ENCODE data around the gene CYP2J2.
"Not testable (repeated sequence)": the region's sequence is repeated elsewhere in the genome, so short reads cannot be mapped to it uniquely, and the experiment has no call there.

CYP2J2 gene, protein sequence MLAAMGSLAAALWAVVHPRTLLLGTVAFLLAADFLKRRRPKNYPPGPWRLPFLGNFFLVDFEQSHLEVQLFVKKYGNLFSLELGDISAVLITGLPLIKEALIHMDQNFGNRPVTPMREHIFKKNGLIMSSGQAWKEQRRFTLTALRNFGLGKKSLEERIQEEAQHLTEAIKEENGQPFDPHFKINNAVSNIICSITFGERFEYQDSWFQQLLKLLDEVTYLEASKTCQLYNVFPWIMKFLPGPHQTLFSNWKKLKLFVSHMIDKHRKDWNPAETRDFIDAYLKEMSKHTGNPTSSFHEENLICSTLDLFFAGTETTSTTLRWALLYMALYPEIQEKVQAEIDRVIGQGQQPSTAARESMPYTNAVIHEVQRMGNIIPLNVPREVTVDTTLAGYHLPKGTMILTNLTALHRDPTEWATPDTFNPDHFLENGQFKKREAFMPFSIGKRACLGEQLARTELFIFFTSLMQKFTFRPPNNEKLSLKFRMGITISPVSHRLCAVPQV

DNA sequence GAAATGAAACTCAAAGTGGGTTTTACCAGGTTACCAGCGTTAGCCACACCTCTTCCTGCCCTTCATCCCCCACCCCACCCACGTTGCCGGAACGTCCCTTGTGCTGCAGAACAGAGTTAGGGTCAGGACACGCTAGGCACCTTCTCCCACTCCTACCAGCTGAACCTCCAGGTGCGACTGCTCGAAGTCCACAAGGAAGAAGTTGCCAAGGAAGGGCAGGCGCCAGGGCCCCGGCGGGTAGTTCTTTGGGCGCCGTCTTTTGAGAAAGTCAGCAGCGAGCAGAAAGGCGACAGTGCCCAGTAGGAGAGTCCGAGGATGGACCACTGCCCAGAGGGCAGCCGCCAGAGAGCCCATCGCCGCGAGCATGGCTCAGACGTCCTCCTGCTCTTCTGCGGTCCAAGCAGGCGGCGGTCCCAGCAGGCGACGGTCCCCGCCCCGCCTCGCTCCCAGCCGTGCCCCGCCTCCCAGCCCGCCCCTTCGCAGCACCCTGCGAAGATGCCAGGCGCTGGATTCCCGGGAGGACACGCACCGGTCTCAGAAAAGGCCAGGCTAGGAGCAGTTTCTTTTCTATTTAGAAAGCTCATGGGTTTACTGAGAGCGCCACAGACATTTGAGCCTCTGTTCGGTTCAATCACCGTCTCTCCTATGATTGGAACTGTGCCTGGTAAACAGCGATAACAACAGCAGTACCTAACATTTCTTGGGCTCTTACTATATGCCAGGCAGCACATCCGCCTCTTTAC is at the start of gene CYP2J2:
Gene CYP2J2 (minus strand): TSS at position 393 of the 743 bp plus-strand sequence. CDS start 27 bp downstream, at position 366.
- H3K9me3 ChIP-seq (ENCODE audit: control insufficient read depth in 1 of 2, low read length in 2 of 2) = no peaks in the 10 kb centered on the region
- H3K36me3 ChIP-seq (ENCODE audit: control insufficient read depth in 1 of 2, insufficient read depth in 2 of 2, low read length in 2 of 2) = no peaks in the 10 kb centered on the region
- peaks cover 4 to 11% of the 10 kb centered on the region in 2 donors for H3K27me3 ChIP-seq (ENCODE audit: control insufficient read depth in 1 of 2, insufficient read depth in 2 of 2, low read length in 2 of 2)
- H3K9ac ChIP-seq (ENCODE audit: low read depth in 1 of 2, low read length in 2 of 2) = peak within 1 kb of the TSS; percentile 40 to 53
- H3K4me3 ChIP-seq (ENCODE audit: low read depth in 1 of 2, low read length in 2 of 2) = peak within 1 kb of the TSS; percentile 78 to 89
- peaks cover 0 to 6% of the 10 kb centered on the region in 2 donors for H3K4me1 ChIP-seq (ENCODE audit: control insufficient read depth in 1 of 2, insufficient read depth in 2 of 2, low read length in 2 of 2)
- H3K27ac ChIP-seq (ENCODE audit: low read depth, low read length) = no peak within 1 kb of the TSS

DNA sequence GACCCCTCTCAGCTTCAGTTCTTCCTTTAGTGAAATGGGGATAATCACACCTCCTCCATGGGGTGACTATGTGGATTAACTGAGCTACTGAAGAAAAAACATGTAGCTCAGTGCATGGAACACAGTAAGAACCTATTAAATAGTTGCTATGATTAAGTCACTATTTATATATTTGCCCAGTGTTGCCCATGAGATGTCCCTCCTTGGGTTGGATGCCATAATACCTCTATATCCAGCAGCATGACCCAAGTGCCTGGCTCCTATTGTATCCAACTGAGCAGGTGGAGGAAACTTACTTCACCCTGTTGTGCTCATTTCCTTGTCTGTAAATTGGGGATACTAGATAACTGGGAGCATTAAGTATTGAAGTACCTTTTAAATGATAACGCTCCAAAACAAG is 47.1 kb upstream of the CYP2J2 start:
- H3K36me3 ChIP-seq (ENCODE audit: control insufficient read depth in 1 of 2, insufficient read depth in 2 of 2, low read length in 2 of 2) = no peaks in the 10 kb centered on the region
- no peak overlapping the region for H3K9ac ChIP-seq (ENCODE audit: low read depth in 1 of 2, low read length in 2 of 2)
- H3K27ac ChIP-seq (ENCODE audit: low read depth, low read length) = no peak overlapping the region
- peaks cover 0 to 2% of the 10 kb centered on the region in 2 donors for H3K27me3 ChIP-seq (ENCODE audit: control insufficient read depth in 1 of 2, insufficient read depth in 2 of 2, low read length in 2 of 2)
- no peak overlapping the region for H3K4me3 ChIP-seq (ENCODE audit: low read depth in 1 of 2, low read length in 2 of 2)
- no peaks in the 10 kb centered on the region for H3K9me3 ChIP-seq (ENCODE audit: control insufficient read depth in 1 of 2, low read length in 2 of 2)
- H3K4me1 ChIP-seq (ENCODE audit: control insufficient read depth in 1 of 2, insufficient read depth in 2 of 2, low read length in 2 of 2) = no peaks in the 10 kb centered on the region

DNA sequence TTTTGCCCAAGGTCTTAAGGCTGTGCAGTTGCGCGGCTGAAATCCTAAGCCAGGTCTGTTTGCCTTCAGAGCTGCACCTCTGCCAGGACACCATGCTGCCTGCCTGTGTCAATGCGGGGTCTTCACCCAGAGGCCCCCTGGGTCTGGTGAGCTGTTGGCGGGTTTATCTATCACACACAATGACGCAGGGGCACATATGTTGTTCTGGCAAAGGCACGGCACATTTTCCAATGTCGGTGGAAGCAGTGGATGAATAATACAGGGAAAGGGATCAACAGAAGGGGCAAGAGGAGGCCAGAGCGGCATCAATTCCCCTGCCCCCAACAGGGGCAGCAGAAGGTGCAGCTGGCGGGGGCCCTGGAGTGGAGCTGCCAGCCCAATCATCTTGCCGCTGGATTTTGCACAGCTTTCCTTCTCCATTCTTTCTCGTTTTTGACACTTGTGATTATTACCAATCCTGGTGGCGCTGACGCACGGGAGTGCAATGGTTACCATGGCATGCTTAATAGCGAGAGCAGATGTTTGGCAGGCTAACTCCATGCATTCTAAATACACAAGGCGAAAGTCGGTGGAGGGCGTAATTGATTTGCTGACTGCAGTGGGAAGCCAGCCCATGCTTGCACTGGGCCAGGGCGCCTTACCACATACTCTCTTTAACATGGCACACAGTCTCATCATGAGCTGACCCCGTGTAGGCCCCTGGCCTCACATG is 45.8 kb upstream of the CYP2J2 start:
- no peaks in the 10 kb centered on the region for H3K4me1 ChIP-seq (ENCODE audit: control insufficient read depth in 1 of 2, insufficient read depth in 2 of 2, low read length in 2 of 2)
- no peaks in the 10 kb centered on the region for H3K9me3 ChIP-seq (ENCODE audit: control insufficient read depth in 1 of 2, low read length in 2 of 2)
- no peak overlapping the region for H3K27ac ChIP-seq (ENCODE audit: low read depth, low read length)
- H3K27me3 ChIP-seq (ENCODE audit: control insufficient read depth in 1 of 2, insufficient read depth in 2 of 2, low read length in 2 of 2) = peaks cover 0 to 2% of the 10 kb centered on the region in 2 donors
- no peaks in the 10 kb centered on the region for H3K36me3 ChIP-seq (ENCODE audit: control insufficient read depth in 1 of 2, insufficient read depth in 2 of 2, low read length in 2 of 2)
- H3K9ac ChIP-seq (ENCODE audit: low read depth in 1 of 2, low read length in 2 of 2) = no peak overlapping the region
- H3K4me3 ChIP-seq (ENCODE audit: low read depth in 1 of 2, low read length in 2 of 2) = no peak overlapping the region

DNA sequence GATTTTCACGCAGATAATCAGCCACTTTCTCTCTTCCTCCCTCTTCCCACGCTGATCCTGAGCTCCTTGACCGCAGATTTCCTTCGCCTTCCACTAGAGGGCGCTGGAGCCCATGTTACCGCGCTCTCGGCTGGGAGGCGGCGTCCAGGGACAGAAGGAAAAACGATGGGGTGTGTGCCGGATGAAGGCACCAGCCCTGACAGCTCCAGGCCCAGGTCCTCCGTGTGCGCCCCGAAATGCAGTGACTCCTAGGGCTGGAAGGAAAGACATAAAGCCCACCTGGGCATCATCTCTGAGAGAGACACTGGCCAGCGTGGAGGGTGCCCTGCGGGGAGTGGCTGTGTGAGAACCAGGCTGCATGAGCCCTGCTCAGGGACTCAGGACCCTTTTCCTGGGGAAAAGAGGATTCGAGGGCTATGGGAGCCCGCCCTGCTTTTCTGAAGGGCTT is 44.9 kb upstream of the CYP2J2 start:
- Histone ChIP-seq H3K4me3 (ENCODE audit: low read depth in 1 of 2, low read length in 2 of 2) (no peak overlapping the region), H3K4me1 (ENCODE audit: control insufficient read depth in 1 of 2, insufficient read depth in 2 of 2, low read length in 2 of 2) (no peaks in the 10 kb centered on the region), H3K27me3 (ENCODE audit: control insufficient read depth in 1 of 2, insufficient read depth in 2 of 2, low read length in 2 of 2) (peaks cover 0 to 2% of the 10 kb centered on the region in 2 donors), H3K36me3 (ENCODE audit: control insufficient read depth in 1 of 2, insufficient read depth in 2 of 2, low read length in 2 of 2) (no peaks in the 10 kb centered on the region), H3K27ac (ENCODE audit: low read depth, low read length) (no peak overlapping the region), H3K9ac (ENCODE audit: low read depth in 1 of 2, low read length in 2 of 2) (no peak overlapping the region), H3K9me3 (ENCODE audit: control insufficient read depth in 1 of 2, low read length in 2 of 2) (no peaks in the 10 kb centered on the region)

DNA sequence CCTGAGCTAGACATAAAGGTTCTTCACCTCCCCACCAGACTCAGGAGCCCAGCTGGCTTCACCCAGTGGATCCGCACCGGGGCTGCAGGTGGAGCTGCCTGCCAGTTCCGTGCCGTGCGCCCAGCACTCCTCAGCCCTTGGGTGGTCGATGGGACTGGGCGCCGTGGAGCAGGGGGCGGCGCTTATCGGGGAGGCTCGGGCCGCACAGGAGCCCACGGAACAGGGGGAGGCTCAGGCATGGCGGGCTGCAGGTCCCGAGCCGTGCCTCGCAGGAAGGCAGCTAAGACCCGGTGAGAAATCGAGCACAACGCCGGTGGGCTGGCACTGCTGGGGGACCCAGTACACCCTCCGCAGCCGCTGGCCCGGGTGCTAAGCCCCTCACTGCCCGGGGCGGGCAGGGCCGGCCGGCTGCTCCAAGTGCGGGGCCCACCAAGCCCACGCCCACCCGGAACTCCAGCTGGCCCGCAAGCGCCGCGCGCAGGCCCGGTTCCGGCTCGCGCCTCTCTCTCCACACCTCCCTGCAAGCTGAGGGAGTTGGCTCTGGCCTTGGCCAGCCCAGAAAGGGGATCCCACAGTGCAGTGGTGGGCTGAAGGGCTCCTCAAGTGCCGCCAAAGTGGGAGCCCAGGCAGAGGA is 43.1 kb upstream of the CYP2J2 start:
- H3K27ac ChIP-seq (ENCODE audit: low read depth, low read length); H3K4me1 ChIP-seq (ENCODE audit: control insufficient read depth in 1 of 2, insufficient read depth in 2 of 2, low read length in 2 of 2); H3K4me3 ChIP-seq (ENCODE audit: low read depth in 1 of 2, low read length in 2 of 2); H3K9ac ChIP-seq (ENCODE audit: low read depth in 1 of 2, low read length in 2 of 2); H3K27me3 ChIP-seq (ENCODE audit: control insufficient read depth in 1 of 2, insufficient read depth in 2 of 2, low read length in 2 of 2); H3K36me3 ChIP-seq (ENCODE audit: control insufficient read depth in 1 of 2, insufficient read depth in 2 of 2, low read length in 2 of 2); H3K9me3 ChIP-seq (ENCODE audit: control insufficient read depth in 1 of 2, low read length in 2 of 2): not testable (repeated sequence)

DNA sequence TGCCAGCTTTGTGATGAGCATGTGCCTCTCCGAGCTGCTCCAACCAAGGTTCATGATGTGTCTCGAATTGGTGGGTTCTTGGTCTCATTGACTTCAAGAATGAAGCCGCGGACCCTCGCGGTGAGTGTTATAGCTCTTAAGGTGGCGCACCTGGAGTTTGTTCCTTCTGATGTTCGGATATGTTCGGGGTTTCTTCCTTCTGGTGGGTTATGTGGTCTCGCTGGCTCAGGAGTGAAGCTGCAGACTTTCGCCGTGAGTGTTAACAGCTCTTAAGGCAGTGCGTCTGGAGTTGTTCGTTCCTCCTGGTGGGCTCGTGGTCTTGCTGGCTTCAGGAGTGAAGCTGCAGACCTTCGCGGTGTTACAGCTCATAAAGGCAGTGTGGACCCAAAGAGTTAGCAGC is 42.2 kb upstream of the CYP2J2 start:
- H3K9me3 ChIP-seq (ENCODE audit: control insufficient read depth in 1 of 2, low read length in 2 of 2); H3K36me3 ChIP-seq (ENCODE audit: control insufficient read depth in 1 of 2, insufficient read depth in 2 of 2, low read length in 2 of 2); H3K27ac ChIP-seq (ENCODE audit: low read depth, low read length); H3K27me3 ChIP-seq (ENCODE audit: control insufficient read depth in 1 of 2, insufficient read depth in 2 of 2, low read length in 2 of 2); H3K4me3 ChIP-seq (ENCODE audit: low read depth in 1 of 2, low read length in 2 of 2); H3K4me1 ChIP-seq (ENCODE audit: control insufficient read depth in 1 of 2, insufficient read depth in 2 of 2, low read length in 2 of 2); H3K9ac ChIP-seq (ENCODE audit: low read depth in 1 of 2, low read length in 2 of 2): not testable (repeated sequence)

DNA sequence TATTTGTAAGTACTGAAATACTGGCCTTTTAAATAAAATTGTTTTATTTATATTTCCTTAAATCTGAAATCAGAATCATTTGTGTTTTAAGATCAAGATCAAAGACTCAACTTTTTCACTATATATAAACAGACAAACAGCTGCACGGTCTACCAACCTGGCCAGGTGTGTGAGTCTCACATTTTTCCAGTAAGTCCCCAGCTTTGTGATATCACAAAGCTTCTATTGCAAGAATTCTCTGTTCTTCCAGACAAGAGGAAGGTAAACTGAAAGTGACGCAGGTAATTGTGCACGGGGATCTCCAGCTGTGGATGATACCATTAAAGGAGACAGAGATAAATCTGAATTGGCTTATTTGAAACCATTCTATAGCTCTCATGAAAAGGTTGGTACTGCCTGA is 41.2 kb upstream of the CYP2J2 start:
- Histone ChIP-seq H3K36me3 (ENCODE audit: control insufficient read depth in 1 of 2, insufficient read depth in 2 of 2, low read length in 2 of 2) (no peaks in the 10 kb centered on the region), H3K4me3 (ENCODE audit: low read depth in 1 of 2, low read length in 2 of 2) (no peak overlapping the region), H3K9me3 (ENCODE audit: control insufficient read depth in 1 of 2, low read length in 2 of 2) (no peaks in the 10 kb centered on the region), H3K27ac (ENCODE audit: low read depth, low read length) (no peak overlapping the region), H3K27me3 (ENCODE audit: control insufficient read depth in 1 of 2, insufficient read depth in 2 of 2, low read length in 2 of 2) (no peaks in the 10 kb centered on the region), H3K4me1 (ENCODE audit: control insufficient read depth in 1 of 2, insufficient read depth in 2 of 2, low read length in 2 of 2) (no peaks in the 10 kb centered on the region), H3K9ac (ENCODE audit: low read depth in 1 of 2, low read length in 2 of 2) (no peak overlapping the region)

DNA sequence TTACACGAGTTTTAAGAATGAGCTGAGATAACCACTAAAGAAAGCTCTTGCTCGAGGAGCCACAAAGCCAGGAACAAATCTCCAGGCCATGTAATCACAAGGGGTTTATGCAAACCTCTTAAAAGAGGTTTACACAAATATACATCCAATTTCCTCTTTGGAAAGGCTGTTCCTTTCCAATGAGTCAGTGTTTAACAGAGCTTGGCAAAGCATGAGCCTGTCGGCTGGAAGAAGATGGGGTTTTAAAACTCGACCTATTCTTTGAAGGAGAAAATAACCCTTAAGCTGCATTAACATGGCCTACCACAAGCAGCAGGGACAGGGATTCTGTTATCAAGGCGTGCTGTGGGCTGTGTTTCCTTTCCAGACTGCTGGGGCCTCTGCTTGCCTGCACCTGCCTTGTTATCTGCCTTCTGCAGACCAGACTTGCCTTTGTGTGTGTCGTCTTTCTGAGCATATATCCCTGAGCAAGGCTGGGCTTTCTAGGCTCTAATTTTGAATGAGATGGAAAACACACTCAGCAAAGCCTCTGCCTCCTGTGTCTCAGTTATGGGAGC is 40.6 kb upstream of the CYP2J2 start:
- Histone ChIP-seq H3K36me3 (ENCODE audit: control insufficient read depth in 1 of 2, insufficient read depth in 2 of 2, low read length in 2 of 2) (no peaks in the 10 kb centered on the region), H3K27ac (ENCODE audit: low read depth, low read length) (no peak overlapping the region), H3K4me1 (ENCODE audit: control insufficient read depth in 1 of 2, insufficient read depth in 2 of 2, low read length in 2 of 2) (no peaks in the 10 kb centered on the region), H3K4me3 (ENCODE audit: low read depth in 1 of 2, low read length in 2 of 2) (no peak overlapping the region), H3K9me3 (ENCODE audit: control insufficient read depth in 1 of 2, low read length in 2 of 2) (no peaks in the 10 kb centered on the region), H3K9ac (ENCODE audit: low read depth in 1 of 2, low read length in 2 of 2) (no peak overlapping the region), H3K27me3 (ENCODE audit: control insufficient read depth in 1 of 2, insufficient read depth in 2 of 2, low read length in 2 of 2) (no peaks in the 10 kb centered on the region)

DNA sequence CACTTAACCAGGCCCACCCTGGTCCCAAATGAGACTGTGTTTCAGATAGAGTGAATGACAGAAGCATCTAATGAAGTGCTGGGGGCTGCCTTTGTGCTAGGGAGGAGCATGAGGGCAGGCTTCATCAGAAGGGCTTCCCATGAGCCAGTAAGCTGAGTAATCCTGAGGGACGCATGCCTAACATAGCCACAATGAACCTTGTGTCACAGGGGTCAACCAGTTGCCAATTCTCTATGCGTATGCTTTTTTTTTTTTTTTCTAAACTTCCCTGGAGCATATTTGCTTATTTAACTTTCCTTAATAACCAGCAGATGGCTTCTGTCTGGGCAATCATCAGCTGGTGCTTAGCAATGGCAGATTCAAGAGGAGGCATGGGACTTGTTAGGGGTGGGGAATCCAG is 25.5 kb upstream of the CYP2J2 start:
- no peaks in the 10 kb centered on the region for H3K9me3 ChIP-seq (ENCODE audit: control insufficient read depth in 1 of 2, low read length in 2 of 2)
- no peak overlapping the region for H3K4me3 ChIP-seq (ENCODE audit: low read depth in 1 of 2, low read length in 2 of 2)
- no peak overlapping the region for H3K27ac ChIP-seq (ENCODE audit: low read depth, low read length)
- no peaks in the 10 kb centered on the region for H3K4me1 ChIP-seq (ENCODE audit: control insufficient read depth in 1 of 2, insufficient read depth in 2 of 2, low read length in 2 of 2)
- no peaks in the 10 kb centered on the region for H3K27me3 ChIP-seq (ENCODE audit: control insufficient read depth in 1 of 2, insufficient read depth in 2 of 2, low read length in 2 of 2)
- H3K9ac ChIP-seq (ENCODE audit: low read depth in 1 of 2, low read length in 2 of 2) = no peak overlapping the region
- no peaks in the 10 kb centered on the region for H3K36me3 ChIP-seq (ENCODE audit: control insufficient read depth in 1 of 2, insufficient read depth in 2 of 2, low read length in 2 of 2)
